ENCODE measurements around the gene CFL1.

The CFL1 gene

DNA sequence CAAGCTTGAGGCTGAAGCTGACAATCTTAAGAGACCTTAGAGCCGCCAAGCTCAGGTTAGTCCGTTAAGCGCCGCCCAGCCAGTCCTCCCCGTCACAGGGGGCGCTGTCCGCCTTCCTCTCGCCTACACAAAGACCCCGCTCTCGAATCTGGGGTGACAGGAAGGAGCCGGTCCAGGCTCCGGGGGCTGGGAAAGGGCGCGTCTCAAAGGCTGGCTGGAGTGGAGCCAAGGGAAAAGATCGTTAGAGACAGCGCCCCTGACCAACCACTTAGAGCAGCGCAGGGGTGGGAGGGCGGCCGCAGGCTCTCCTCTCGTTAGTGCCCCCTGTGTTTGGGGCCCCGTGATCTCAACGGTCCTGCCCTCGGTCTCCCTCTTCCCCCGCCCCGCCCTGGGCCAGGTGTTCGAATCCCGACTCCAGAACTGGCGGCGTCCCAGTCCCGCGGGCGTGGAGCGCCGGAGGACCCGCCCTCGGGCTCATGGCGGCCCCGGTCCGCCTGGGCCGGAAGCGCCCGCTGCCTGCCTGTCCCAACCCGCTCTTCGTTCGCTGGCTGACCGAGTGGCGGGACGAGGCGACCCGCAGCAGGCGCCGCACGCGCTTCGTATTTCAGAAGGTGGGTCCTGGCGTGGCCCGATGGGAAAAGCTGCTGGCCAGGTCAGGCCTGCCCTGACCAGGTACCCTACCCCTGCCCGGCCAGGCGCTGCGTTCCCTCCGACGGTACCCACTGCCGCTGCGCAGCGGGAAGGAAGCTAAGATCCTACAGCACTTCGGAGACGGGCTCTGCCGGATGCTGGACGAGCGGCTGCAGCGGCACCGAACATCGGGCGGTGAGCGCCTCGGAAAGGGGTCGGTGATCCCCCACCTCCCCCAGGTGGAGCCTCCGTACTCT is 2.5 kb upstream of the CFL1 start, which contains the start of gene MUS81:
MUS81 (plus strand) TSS at position 156 of the 887 bp plus-strand sequence; CDS start at position 477, 321 bp downstream.
- Histone ChIP-seq H3K9ac (ENCODE audit: low read length) (peak within 1 kb of the TSS; percentile 93), H4K20me1 (ENCODE audit: insufficient read depth, low read length) (peaks cover 13% of the 10 kb centered on the region), H3K4me2 (ENCODE audit: low read depth, low read length) (peak within 1 kb of the TSS; percentile 96), H3K36me3 (replicated peaks; ENCODE audit: insufficient read depth, low read length) (peaks cover 11% of the 10 kb centered on the region), H3K79me2 (ENCODE audit: low read length) (peaks cover 52% of the 10 kb centered on the region), H2AFZ (ENCODE audit: low read length) (peak within 1 kb of the TSS; percentile 90), H3F3A (ENCODE audit: insufficient read depth, low read length) (peaks cover 40% of the 10 kb centered on the region), H3K27ac (ENCODE audit: low read length) (peak within 1 kb of the TSS; percentile 86), H3K9me2 (replicated peaks; ENCODE audit: insufficient read depth, low read length) (no peaks in the 10 kb centered on the region), H3K9me3 (replicated peaks; ENCODE audit: insufficient read depth, low read length) (no peaks in the 10 kb centered on the region), H3K4me1 (ENCODE audit: low read length) (peaks cover 16% of the 10 kb centered on the region), H3K27me3 (replicated peaks; ENCODE audit: insufficient read depth, low read length) (no peaks in the 10 kb centered on the region), H3K4me3 (ENCODE audit: low read length) (peak within 1 kb of the TSS; percentile 99)
- DNase-seq = peak; percentile 96
- TF ChIP-seq EZH2phosphoT487 (IDR thresholded peaks at IDR 0.05; ENCODE audit: low read length) = no peak
- TF ChIP-seq, protein P1, sequence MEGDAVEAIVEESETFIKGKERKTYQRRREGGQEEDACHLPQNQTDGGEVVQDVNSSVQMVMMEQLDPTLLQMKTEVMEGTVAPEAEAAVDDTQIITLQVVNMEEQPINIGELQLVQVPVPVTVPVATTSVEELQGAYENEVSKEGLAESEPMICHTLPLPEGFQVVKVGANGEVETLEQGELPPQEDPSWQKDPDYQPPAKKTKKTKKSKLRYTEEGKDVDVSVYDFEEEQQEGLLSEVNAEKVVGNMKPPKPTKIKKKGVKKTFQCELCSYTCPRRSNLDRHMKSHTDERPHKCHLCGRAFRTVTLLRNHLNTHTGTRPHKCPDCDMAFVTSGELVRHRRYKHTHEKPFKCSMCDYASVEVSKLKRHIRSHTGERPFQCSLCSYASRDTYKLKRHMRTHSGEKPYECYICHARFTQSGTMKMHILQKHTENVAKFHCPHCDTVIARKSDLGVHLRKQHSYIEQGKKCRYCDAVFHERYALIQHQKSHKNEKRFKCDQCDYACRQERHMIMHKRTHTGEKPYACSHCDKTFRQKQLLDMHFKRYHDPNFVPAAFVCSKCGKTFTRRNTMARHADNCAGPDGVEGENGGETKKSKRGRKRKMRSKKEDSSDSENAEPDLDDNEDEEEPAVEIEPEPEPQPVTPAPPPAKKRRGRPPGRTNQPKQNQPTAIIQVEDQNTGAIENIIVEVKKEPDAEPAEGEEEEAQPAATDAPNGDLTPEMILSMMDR (IDR thresholded peaks at IDR 0.05; ENCODE audit: low read length) = peak; percentile 90

DNA sequence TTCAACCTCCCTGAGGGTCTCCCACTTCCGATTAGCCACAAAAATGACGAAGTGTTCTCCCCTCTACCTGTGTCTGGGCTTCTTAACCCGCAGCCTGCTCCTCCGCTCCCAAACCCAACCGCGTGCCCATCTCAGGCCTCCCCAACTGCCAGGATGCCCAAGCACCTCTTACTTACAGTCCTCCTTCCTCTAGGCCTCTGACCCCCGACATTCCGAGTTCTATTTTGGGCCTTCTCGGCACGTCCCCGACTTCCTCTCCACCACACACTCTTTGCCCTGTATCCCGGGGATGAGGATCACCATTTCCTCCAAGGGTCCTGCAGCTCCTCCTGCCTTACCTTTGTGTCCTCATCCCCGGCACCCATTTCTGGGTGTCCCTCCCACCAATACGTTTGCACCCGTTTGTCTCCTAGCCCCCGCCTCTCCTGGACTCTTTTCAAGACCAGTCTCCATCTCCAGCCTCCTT is 1.9 kb upstream of the CFL1 start:
- Histone ChIP-seq H3K9me2 (replicated peaks; ENCODE audit: insufficient read depth, low read length) (no peaks in the 10 kb centered on the region), H3K27me3 (replicated peaks; ENCODE audit: insufficient read depth, low read length) (no peaks in the 10 kb centered on the region), H3K79me2 (ENCODE audit: low read length) (peaks cover 59% of the 10 kb centered on the region), H3K9me3 (replicated peaks; ENCODE audit: insufficient read depth, low read length) (no peaks in the 10 kb centered on the region), H3K27ac (ENCODE audit: low read length) (peak overlapping the region; percentile 86), H3K9ac (ENCODE audit: low read length) (peak overlapping the region; percentile 93), H3K4me2 (ENCODE audit: low read depth, low read length) (peak overlapping the region; percentile 96), H4K20me1 (ENCODE audit: insufficient read depth, low read length) (peaks cover 20% of the 10 kb centered on the region), H3K4me3 (ENCODE audit: low read length) (peak overlapping the region; percentile 99), H3F3A (ENCODE audit: insufficient read depth, low read length) (peaks cover 42% of the 10 kb centered on the region), H3K36me3 (replicated peaks; ENCODE audit: insufficient read depth, low read length) (peaks cover 17% of the 10 kb centered on the region), H3K4me1 (ENCODE audit: low read length) (peaks cover 16% of the 10 kb centered on the region), H2AFZ (ENCODE audit: low read length) (peak overlapping the region; percentile 67)
- TF ChIP-seq EZH2 (optimal IDR thresholded peaks at IDR 0.05; ENCODE audit: low read depth, low read length) (no peak), EZH2phosphoT487 (IDR thresholded peaks at IDR 0.05; ENCODE audit: low read length) (no peak)
- TF ChIP-seq, protein P1 (IDR thresholded peaks at IDR 0.05; ENCODE audit: low read length) = no peak
- DNase-seq = peak; percentile 55

DNA sequence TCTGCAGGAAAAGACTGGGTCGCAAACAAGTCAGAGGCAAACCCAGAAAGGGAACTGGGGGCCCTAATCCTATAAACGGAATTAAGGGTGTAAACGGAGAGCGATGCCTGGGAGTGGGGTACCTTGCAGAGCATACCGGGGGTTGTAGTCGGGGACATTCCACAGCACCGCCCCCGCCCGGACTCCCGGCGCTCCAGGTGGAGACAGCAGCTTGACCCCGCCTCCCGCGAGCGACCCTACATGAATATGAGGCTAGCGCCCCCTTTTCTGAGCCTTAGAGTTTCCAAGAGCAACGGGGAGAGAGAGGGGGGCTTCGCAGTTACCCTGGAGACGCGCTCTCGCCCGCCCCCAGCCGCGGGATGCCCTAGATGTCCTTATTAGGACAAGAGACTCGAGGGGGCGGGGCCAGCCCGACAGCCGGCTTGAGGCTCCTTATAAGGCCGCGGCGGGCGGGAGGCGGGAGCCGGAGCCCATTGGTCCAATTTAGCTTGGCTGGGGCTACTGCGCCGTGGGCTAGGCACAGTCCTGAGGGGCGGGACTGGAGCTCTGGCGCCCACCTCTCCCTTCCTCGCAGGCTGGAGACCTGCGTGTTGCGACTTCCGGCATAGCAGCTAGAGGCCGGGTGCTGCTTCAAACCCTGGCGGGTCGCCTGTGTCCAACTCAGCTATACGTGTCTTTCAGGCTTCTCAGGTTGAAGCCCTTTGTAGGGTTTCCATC is 1.3 kb upstream of the CFL1 start:
- Histone ChIP-seq H3F3A (ENCODE audit: insufficient read depth, low read length) (peaks cover 47% of the 10 kb centered on the region), H3K79me2 (ENCODE audit: low read length) (peaks cover 65% of the 10 kb centered on the region), H2AFZ (ENCODE audit: low read length) (peak overlapping the region; percentile 90), H3K36me3 (replicated peaks; ENCODE audit: insufficient read depth, low read length) (peaks cover 23% of the 10 kb centered on the region), H4K20me1 (ENCODE audit: insufficient read depth, low read length) (peaks cover 25% of the 10 kb centered on the region), H3K9me3 (replicated peaks; ENCODE audit: insufficient read depth, low read length) (no peaks in the 10 kb centered on the region), H3K27me3 (replicated peaks; ENCODE audit: insufficient read depth, low read length) (no peaks in the 10 kb centered on the region), H3K4me1 (ENCODE audit: low read length) (peaks cover 16% of the 10 kb centered on the region), H3K4me2 (ENCODE audit: low read depth, low read length) (peak overlapping the region; percentile 96), H3K4me3 (ENCODE audit: low read length) (peak overlapping the region; percentile 99), H3K27ac (ENCODE audit: low read length) (peak overlapping the region; percentile 86), H3K9ac (ENCODE audit: low read length) (peak overlapping the region; percentile 93), H3K9me2 (replicated peaks; ENCODE audit: insufficient read depth, low read length) (no peaks in the 10 kb centered on the region)
- TF ChIP-seq, protein P1 (IDR thresholded peaks at IDR 0.05; ENCODE audit: low read length) = peak; percentile 12; the same call in 1 of the 2 replicates
- no peak for TF ChIP-seq EZH2 (optimal IDR thresholded peaks at IDR 0.05; ENCODE audit: low read depth, low read length)
- TF ChIP-seq EZH2phosphoT487 (IDR thresholded peaks at IDR 0.05; ENCODE audit: low read length) = no peak
- DNase-seq = peak; percentile 99

All from MM.1S (cell line).